Aorta (tissue), 5 donors: ENCODE results near the gene TMEM11. TPM values are rescaled to one million over a fixed set of nuclear protein-coding genes. Genes with fewer than 3 reads are reported as not detected.

Source experiments
- ATAC-seq: fragments of 200-7000 bp; cut with Tn5 transposase; one replicate; pipeline ENCODE4 v1.9.1; 2022; ENCODE audit warnings: moderate library complexity; ENCODE audit not compliant: low FRiP score
- DNase-seq, 2 donors: peaks; one replicate each; pipeline ENCODE4 v3.0.0-alpha.2; 2020
- H3K27ac ChIP-seq, 2 donors: one replicate each; pipeline ENCODE4 v1.5.1; 2013; ENCODE audit warnings: low read length in 2 of 2, mild to moderate bottlenecking in 2 of 2, moderate library complexity in 2 of 2, control low read depth in 1 of 2, inconsistent platforms in 1 of 2, low read depth in 1 of 2
- H3K27me3 ChIP-seq, 2 donors: one replicate each; pipeline ENCODE4 v1.6.1; 2013; ENCODE audit warnings: control low read depth in 1 of 2, low read length in 1 of 2, mild to moderate bottlenecking in 1 of 2, moderate library complexity in 1 of 2; ENCODE audit not compliant: insufficient read depth in 2 of 2, control insufficient read depth in 1 of 2
- H3K36me3 ChIP-seq, 2 donors: one replicate each; pipeline ENCODE4 v1.6.1; 2013; ENCODE audit warnings: control low read depth in 1 of 2, low read length in 1 of 2, mild to moderate bottlenecking in 1 of 2; ENCODE audit not compliant: insufficient read depth in 2 of 2, control insufficient read depth in 1 of 2
- H3K4me1 ChIP-seq, 2 donors: one replicate each; pipeline ENCODE4 v1.6.1; 2013; ENCODE audit warnings: low read length in 2 of 2, control low read depth in 1 of 2, mild to moderate bottlenecking in 1 of 2, moderate library complexity in 1 of 2; ENCODE audit not compliant: insufficient read depth in 2 of 2, control insufficient read depth in 1 of 2
- H3K4me3 ChIP-seq, 2 donors: one replicate each; pipeline ENCODE4 v1.5.1; 2013; ENCODE audit warnings: low read length in 2 of 2, control low read depth in 1 of 2, mild to moderate bottlenecking in 1 of 2
- H3K9me3 ChIP-seq: one replicate; pipeline ENCODE4 v1.6.1; 2013; ENCODE audit warnings: mild to moderate bottlenecking, low read length; ENCODE audit not compliant: control insufficient read depth
- WGBS, 2 donors: extraction: QIAGEN DNeasy Blood & Tissue Kit; methylation state at CpG; one replicate each; pipeline ENCODE4 v1.1.7; 2013; 5-methylcytosine and 5-hydroxymethylcytosine counted together
- intact Hi-C, 2 donors: fragments of 100-400 bp; cut with DNase I; formaldehyde crosslinking; loops; one replicate each; pipeline versions ENCODE4 v1.14.2 to v1.15.0; 2022
- long read RNA-seq, 2 donors: library from polyadenylated mRNA; unstranded; transcript quantifications; one replicate each; pipeline ENCODE4 v2.0.0, GENCODE V29; 2020 to 2021
- polyA plus RNA-seq, 2 donors: library from polyadenylated mRNA; stranded (reverse); fragments of 200-250 nt; gene quantifications; one replicate each; pipeline ENCODE4 v1.2.3, GENCODE V29; 2013
- total RNA-seq, 2 donors: library from RNA; stranded (reverse); fragmentation: NEBNext Ultra II Directional; extraction: Animal tissue kit (Norgen Biotek cat#: 25700); gene quantifications; one replicate each; pipeline ENCODE4 v1.2.1, GENCODE V29; 2021
- donor health status: healthy with polysubstance abuse.
- donor health status: Bipolar disorder and iron deficiency.
- donor health status: DM: no; HTN: no; CAD: no.
- donor health status: DM: no; HTN: no; CAD: no.
- donor health status: DM: yes; HTN: yes; CAD: no.

TMEM11 gene
- total RNA-seq (10 to 100 TPM; 16.8 to 17.7 TPM), polyA plus RNA-seq (10 to 100 TPM; 18.1 to 24.5 TPM)
- long read RNA-seq, donor 1, transcript TMEM11-201 (2 exons, 2,095 nt) = major isoform, 36 of 76 reads
- long read RNA-seq, donor 1, transcript TMEM11-202 (3 exons, 1,246 nt) = minor isoform, 28 of 76 reads
- long read RNA-seq, donor 1, partial matches to known transcripts = 4 of 76 reads
- long read RNA-seq, donor 1, other reads (novel, unspliced or antisense) = 4 of 76 reads
- long read RNA-seq, donor 2, transcript TMEM11-201 (2 exons, 2,095 nt) = major isoform, 12 of 24 reads
- long read RNA-seq, donor 2, transcript TMEM11-202 (3 exons, 1,246 nt) = minor isoform, 8 of 24 reads
- long read RNA-seq, donor 2, partial matches to known transcripts = 1 of 24 reads
- long read RNA-seq, donor 2, other reads (novel, unspliced or antisense) = 1 of 24 reads

DNA sequence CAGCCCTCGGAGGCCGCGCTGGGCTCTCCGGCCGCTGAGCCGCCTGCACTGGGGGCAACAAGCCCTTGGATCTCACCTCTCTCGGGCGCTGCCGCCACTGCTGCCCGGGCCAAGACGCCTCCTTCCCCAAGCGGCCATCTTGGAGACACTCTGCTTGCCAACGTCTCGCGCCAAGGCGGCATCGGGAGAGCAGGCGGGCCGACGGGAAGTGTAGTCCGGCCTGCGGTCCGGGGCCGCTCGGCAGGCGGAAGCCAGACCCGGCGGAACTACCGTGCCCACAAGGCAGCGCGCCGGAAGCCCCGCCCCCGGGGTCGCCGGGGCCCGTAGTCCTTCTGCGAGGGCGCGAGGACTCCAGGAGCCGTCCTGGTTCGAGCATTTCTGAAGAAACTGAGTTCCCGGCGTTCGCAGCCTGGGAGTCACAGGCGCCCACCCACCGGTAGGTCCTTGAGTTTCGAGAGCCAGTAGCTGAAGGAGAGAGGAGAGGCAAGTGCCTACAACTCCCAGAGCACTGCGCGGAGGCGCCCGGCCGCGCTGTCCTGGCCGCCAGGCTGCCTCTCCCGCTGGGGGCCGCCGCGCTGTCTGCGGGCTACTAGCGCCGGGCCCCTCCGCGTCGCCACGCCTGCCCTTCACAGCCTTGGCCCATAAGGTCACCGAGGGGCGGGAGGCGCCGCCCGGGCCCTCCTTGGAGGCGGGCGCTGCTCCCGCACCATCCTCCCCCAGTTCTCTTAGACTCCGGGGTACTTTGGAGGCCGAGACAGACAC is at the start of gene TMEM11:
Gene TMEM11 (minus strand): TSS at position 147 of the 762 bp plus-strand sequence. CDS start 9 bp downstream, at position 138.
- 0% methylated on average over 70 to 76 of the region's 76 CpGs for WGBS, 2 donors
- H3K36me3 ChIP-seq = no peaks in the 10 kb centered on the region
- no peaks in the 10 kb centered on the region for H3K4me1 ChIP-seq
- intact Hi-C loops = loop anchor here (2.0 to 10.0 kb wide), 7 partner anchors 38 to 87 kb away; partner anchors contain the start of genes DHRS7B (in 2 of the 2), NATD1 (in 2 of the 2) and MAP2K3 (in 1 of the 2)
- DNase-seq (peak; percentile 98 to 99), ATAC-seq (peak; percentile 99)
- no peaks in the 10 kb centered on the region for H3K27me3 ChIP-seq
- peak within 1 kb of the TSS; percentile 60 to 78 for H3K4me3 ChIP-seq
- no peaks in the 10 kb centered on the region for H3K9me3 ChIP-seq
- peak within 1 kb of the TSS; percentile 45 to 57 for H3K27ac ChIP-seq

DNA sequence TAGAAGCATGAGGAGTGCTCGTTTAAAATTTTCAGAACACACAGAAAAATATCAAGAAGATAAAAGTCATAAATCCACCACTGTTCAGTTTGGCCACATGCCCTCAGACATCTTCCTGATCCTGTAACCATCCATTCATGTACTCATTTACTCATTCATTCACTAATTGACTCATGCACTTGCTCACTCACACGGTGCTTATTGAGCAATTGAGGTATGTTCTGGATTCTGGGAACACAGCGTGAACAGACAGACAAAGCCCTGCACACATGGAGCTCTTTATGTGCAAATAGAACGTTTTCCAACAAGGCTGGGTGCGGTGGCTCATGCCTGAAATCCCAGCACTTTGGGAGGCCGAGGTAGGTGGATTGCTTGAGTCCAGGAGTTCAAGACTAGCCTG is 49.4 kb upstream of the TMEM11 start:
- H3K27ac ChIP-seq = no peak overlapping the region
- H3K4me3 ChIP-seq = no peak overlapping the region
- ATAC-seq (no peak), DNase-seq (no peak)
- no peaks in the 10 kb centered on the region for H3K4me1 ChIP-seq
- no peaks in the 10 kb centered on the region for H3K36me3 ChIP-seq
- H3K27me3 ChIP-seq = no peaks in the 10 kb centered on the region
- intact Hi-C loops = no loop called here
- 66 to 76% methylated on average over 6 of the region's 6 CpGs for WGBS, 2 donors
- H3K9me3 ChIP-seq = no peaks in the 10 kb centered on the region

DNA sequence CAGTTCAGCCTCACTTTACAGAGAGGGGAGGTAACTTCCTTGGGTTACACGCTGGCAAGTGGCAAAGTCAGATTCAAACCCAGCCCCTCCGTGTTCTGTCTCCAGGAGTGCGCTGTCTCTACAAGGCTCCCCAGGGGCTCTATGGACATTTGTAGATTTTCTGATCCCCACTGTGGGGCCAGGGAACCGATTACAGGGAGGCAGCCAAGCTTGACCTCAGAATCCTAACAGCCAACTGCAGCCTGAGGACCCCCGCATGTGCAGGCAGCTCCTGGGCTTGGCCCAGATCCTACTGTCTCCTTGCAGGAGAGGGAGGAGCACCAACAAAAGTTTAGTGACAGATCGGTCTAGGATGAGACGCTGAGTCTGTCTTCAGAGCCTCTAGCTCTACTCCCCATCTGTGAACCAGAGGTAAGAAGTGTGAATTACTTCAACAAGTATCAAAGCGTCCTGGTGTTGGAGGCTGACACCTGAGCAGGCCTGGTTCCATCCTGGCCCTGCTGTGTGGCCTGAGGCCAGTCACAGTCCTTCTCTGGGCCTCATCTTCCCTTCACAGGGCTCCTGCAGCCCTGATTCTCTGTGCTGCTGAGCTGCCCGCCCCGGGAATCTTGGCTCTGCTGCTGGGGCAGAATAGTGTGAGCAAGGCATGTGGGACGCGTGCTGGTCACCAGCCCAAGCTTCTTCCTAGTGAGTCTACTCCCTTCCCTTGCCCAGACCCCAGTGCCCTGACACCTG is 48.5 kb upstream of the TMEM11 start:
- WGBS, 2 donors = 86 to 88% methylated on average over 12 of the region's 12 CpGs
- H3K9me3 ChIP-seq = no peaks in the 10 kb centered on the region
- no peaks in the 10 kb centered on the region for H3K36me3 ChIP-seq
- no peak overlapping the region for H3K4me3 ChIP-seq
- H3K4me1 ChIP-seq = no peaks in the 10 kb centered on the region
- H3K27me3 ChIP-seq = no peaks in the 10 kb centered on the region
- ATAC-seq = no peak
- no peak overlapping the region for H3K27ac ChIP-seq
- DNase-seq = no peak
- intact Hi-C loops = no loop called here

DNA sequence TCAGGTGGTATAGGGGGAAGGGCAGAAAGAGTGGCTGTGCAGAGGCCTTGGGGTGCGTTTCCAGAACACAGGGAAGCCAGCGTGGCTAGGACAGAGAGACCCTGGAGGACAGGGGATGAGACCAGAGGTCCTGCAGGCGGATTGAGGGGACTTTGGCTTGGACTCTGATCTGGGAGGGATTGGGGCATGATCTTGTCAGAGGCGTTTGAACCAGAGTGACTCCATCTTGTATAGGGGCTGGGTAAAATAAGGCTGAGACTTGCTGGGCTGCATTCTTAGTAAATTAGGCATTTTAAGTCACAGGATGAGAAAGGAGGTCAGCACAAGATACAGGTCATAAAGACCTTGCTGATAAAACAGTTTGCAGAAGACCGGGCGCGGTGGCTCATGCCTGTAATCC is 44.6 kb upstream of the TMEM11 start:
- intact Hi-C loops = loop anchor here in 1 of 2 donors (10.0 kb wide), 2 partner anchors 134 to 214 kb away; partner anchors contain the start of genes DHRS7B and USP22
- Histone ChIP-seq H3K9me3 (no peaks in the 10 kb centered on the region), H3K27me3 (no peaks in the 10 kb centered on the region), H3K36me3 (no peaks in the 10 kb centered on the region), H3K4me1 (no peaks in the 10 kb centered on the region), H3K4me3 (no peak overlapping the region), H3K27ac (no peak overlapping the region)
- DNase-seq (no peak), ATAC-seq (no peak)
- 92 to 94% methylated on average over 7 of the region's 7 CpGs for WGBS, 2 donors

DNA sequence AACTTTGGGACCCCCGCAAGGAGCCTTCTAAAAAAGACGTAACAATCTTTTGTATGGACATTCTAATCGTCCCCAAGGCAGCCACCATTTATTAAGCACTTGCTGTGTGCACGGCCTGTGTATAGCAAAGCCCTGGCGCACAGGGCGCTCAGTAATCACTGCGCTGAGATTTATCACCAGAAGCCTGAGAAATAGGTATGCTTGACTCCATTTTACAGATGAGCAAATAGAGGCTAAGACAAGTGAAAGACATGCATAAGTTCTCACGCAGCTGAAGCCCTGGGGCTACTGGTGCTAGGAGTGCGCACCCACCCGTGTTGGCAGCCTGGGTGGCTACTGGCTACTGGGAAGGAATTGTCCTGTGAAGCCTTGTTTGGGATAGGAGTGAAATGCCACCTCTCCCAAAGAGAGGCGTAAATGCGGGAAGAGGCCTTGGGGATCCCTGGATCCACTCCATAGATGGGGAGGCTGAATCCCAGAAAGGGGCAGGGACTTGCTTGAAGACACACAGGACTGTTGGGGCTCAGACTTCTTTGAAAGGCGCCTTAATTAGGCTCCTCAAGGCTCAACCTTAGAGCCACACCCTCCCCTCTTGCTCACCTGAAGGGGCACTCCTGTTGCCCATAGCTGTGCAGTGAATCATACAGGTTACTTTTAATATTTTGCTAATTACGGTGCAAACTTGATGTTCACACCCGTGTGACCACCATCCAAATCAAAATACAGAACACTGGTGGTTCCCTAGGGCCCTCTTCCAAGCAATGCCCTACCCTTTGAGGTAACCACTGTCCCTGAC is 39.9 kb upstream of the TMEM11 start:
- ATAC-seq = no peak
- peaks cover 0 to 3% of the 10 kb centered on the region in 2 donors for H3K4me1 ChIP-seq

GRCh38 chr17:21252796-21253645 is 39.1 kb upstream of the TMEM11 start, which contains the start of gene NATD1:
Gene NATD1, minus strand, starts transcription at chr17:21253410. Its CDS starts 146 bp downstream, at chr17:21253264.
- 0 to 1% methylated on average over 54 to 117 of the region's 117 CpGs for WGBS, 2 donors
- peak; percentile 81 for ATAC-seq
- H3K4me3 ChIP-seq = peak within 1 kb of the TSS; percentile 86 to 95
- no peaks in the 10 kb centered on the region for H3K36me3 ChIP-seq
- no peaks in the 10 kb centered on the region for H3K9me3 ChIP-seq
- intact Hi-C loops = loop anchor here (1.0 to 10.0 kb wide), 5 partner anchors 22 to 208 kb away; partner anchors contain the start of genes TMEM11 (in 2 of the 2), DHRS7B (in 1 of the 2) and USP22 (in 1 of the 2)
- peak; percentile 94 for DNase-seq
- H3K4me1 ChIP-seq = peaks cover 0 to 3% of the 10 kb centered on the region in 2 donors
- H3K27ac ChIP-seq = peak within 1 kb of the TSS in 1 of 2 donors; percentile 72
- H3K27me3 ChIP-seq = no peaks in the 10 kb centered on the region

More for the DNA sequence above, 39.9 kb upstream of the TMEM11 start:
- peak overlapping the region; percentile 63 to 86 for H3K4me3 ChIP-seq
- no peak for DNase-seq
- H3K36me3 ChIP-seq = no peaks in the 10 kb centered on the region
- H3K27me3 ChIP-seq = no peaks in the 10 kb centered on the region
- 41% methylated on average over 15 of the region's 15 CpGs for whole genome bisulfite sequencing, 2 donors
- peak overlapping the region in 1 of 2 donors; percentile 72 for H3K27ac ChIP-seq
- H3K9me3 ChIP-seq = no peaks in the 10 kb centered on the region
- intact Hi-C loops = loop anchor here (1.0 to 10.0 kb wide), 5 partner anchors 21 to 209 kb away; partner anchors contain the start of genes TMEM11 (in 2 of the 2), DHRS7B (in 1 of the 2) and USP22 (in 1 of the 2)

GRCh38 chr17:21252289-21252795 is 38.4 kb upstream of the TMEM11 start:
- ATAC-seq = no peak
- Histone ChIP-seq H3K36me3 (no peaks in the 10 kb centered on the region), H3K27me3 (no peaks in the 10 kb centered on the region), H3K4me3 (peak overlapping the region; percentile 86 to 95), H3K9me3 (no peaks in the 10 kb centered on the region), H3K4me1 (peaks cover 0 to 3% of the 10 kb centered on the region in 2 donors), H3K27ac (peak overlapping the region in 1 of 2 donors; percentile 17)
- intact Hi-C loops = loop anchor here (2.0 to 10.0 kb wide), 4 partner anchors 38 to 208 kb away; partner anchors contain the start of genes TMEM11 (in 2 of the 2), DHRS7B (in 1 of the 2) and USP22 (in 1 of the 2)
- peak in 1 of 2 donors; percentile 42 for DNase-seq
- WGBS, 2 donors = 7 to 8% methylated on average over 12 of the region's 12 CpGs
